Germinal center (tissue), 1 donor: ENCODE measurements around the gene GAL.

Source experiments
- DNase-seq: peaks from one replicate; pipeline ENCODE4 v3.0.0; 2012; ENCODE audit warnings: mixed read lengths, low spot score

The GAL gene

GRCh38 chr11:68659158-68659921, 25.0 kb upstream of the GAL start:
- DNase-seq: no peak

- no peak for DNase-seq
Measured at GRCh38 chr11:68660066-68660810, 24.1 kb upstream of the GAL start.

GRCh38 chr11:68661014-68661413, 23.3 kb upstream of the GAL start:
- DNase-seq: no peak

GRCh38 chr11:68661697-68662603, 22.4 kb upstream of the GAL start:
- no peak for DNase-seq

- no peak for DNase-seq
Measured at GRCh38 chr11:68663482-68664010, 20.8 kb upstream of the GAL start.

- DNase-seq: no peak
Measured at GRCh38 chr11:68664141-68664540, 20.2 kb upstream of the GAL start.

- DNase-seq: no peak
Measured at GRCh38 chr11:68664906-68665305, 19.4 kb upstream of the GAL start.

- DNase-seq: no peak
Measured at GRCh38 chr11:68665436-68665835, 18.9 kb upstream of the GAL start.

GRCh38 chr11:68666849-68667248, 17.5 kb upstream of the GAL start:
- no peak for DNase-seq

GRCh38 chr11:68667511-68668500, 16.5 kb upstream of the GAL start:
- DNase-seq: no peak

- no peak for DNase-seq
Measured at GRCh38 chr11:68669301-68670090, 14.8 kb upstream of the GAL start.

- DNase-seq: no peak
Measured at GRCh38 chr11:68670208-68670992, 13.9 kb upstream of the GAL start.

GRCh38 chr11:68673306-68673945, 10.9 kb upstream of the GAL start:
- no peak for DNase-seq

GRCh38 chr11:68673991-68674390, 10.4 kb upstream of the GAL start:
- DNase-seq: no peak

- DNase-seq: no peak
Measured at GRCh38 chr11:68674461-68674860, 9.9 kb upstream of the GAL start.

GRCh38 chr11:68677432-68677831, 6.9 kb upstream of the GAL start:
- no peak for DNase-seq

- no peak for DNase-seq
Measured at GRCh38 chr11:68678031-68678441, 6.3 kb upstream of the GAL start.

- no peak for DNase-seq
Measured at GRCh38 chr11:68680541-68681231, 3.7 kb upstream of the GAL start.
